KMS-11 (cell line): ENCODE results near the gene AGAP3.

Experiments used
- H2AFZ ChIP-seq: fragments of 200-600 bp; sonication (generic); 2 replicates; pipeline ENCODE4 v1.6.1; 2016; ENCODE audit warnings: antibody characterized with exemption, mixed run types, low read depth
- H3K27ac ChIP-seq: fragments of 200-600 bp; sonication (generic); 2 replicates; pipeline ENCODE4 v1.6.1; 2016; ENCODE audit warnings: mild to moderate bottlenecking, mixed run types
- H3K27me3 ChIP-seq: fragments of 200-600 bp; sonication (generic); 2 replicates; pipeline ENCODE4 v1.6.1; 2017; ENCODE audit warnings: mild to moderate bottlenecking, low read depth, mixed run types, moderate library complexity; ENCODE audit not compliant: insufficient read depth
- H3K36me3 ChIP-seq: fragments of 200-600 bp; sonication (generic); 2 replicates; pipeline ENCODE4 v1.6.1; 2017; ENCODE audit warnings: mild to moderate bottlenecking, mixed run types; ENCODE audit not compliant: insufficient read depth
- H3K4me1 ChIP-seq: fragments of 200-600 bp; sonication (generic); 2 replicates; pipeline ENCODE4 v1.6.1; 2016; ENCODE audit warnings: mild to moderate bottlenecking, low read depth, mixed run types; ENCODE audit not compliant: poor library complexity, severe bottlenecking
- H3K4me2 ChIP-seq: fragments of 200-600 bp; sonication (generic); 2 replicates; pipeline ENCODE4 v1.7.0; 2016; ENCODE audit warnings: mild to moderate bottlenecking, mixed run types
- H3K4me3 ChIP-seq: fragments of 200-600 bp; sonication (generic); IDR thresholded peaks from 2 replicates; pipeline ENCODE4 v1.6.1; 2017; ENCODE audit warnings: low read depth, low read length, mixed read lengths; ENCODE audit not compliant: insufficient read depth
- H3K79me2 ChIP-seq: fragments of 200-600 bp; sonication (generic); 2 replicates; pipeline ENCODE4 v1.6.1; 2016; ENCODE audit warnings: low read depth, mixed run types; ENCODE audit not compliant: insufficient read depth
- H3K9ac ChIP-seq: fragments of 200-600 bp; sonication (generic); 2 replicates; pipeline ENCODE4 v1.6.1; 2016; ENCODE audit warnings: mild to moderate bottlenecking, mixed run types
- H4K20me1 ChIP-seq: fragments of 200-600 bp; sonication (generic); 2 replicates; pipeline ENCODE4 v1.6.1; 2016; ENCODE audit warnings: mild to moderate bottlenecking, mixed run types; ENCODE audit not compliant: insufficient read depth
- TF ChIP-seq, protein P1 (sequence below): fragments of 200-600 bp; sonication (generic); conservative IDR thresholded peaks from 2 replicates; pipeline ENCODE4 v1.6.1; 2017; ENCODE audit warnings: low read depth, mild to moderate bottlenecking, antibody characterized with exemption, low read length, moderate library complexity, mixed read lengths

Gene AGAP3

GRCh38 chr7:151177310-151177709, 91.0 kb downstream of the AGAP3 start:
- H3K4me1 ChIP-seq, result peaks cover 1% of the 10 kb centered on the region
- H2AFZ ChIP-seq, result no peak overlapping the region
- peaks cover 60% of the 10 kb centered on the region for H3K27me3 ChIP-seq
- H3K9ac ChIP-seq, result no peak overlapping the region
- H3K27ac ChIP-seq, result no peak overlapping the region
- H3K4me3 ChIP-seq, result no peak overlapping the region
- no peaks in the 10 kb centered on the region for H4K20me1 ChIP-seq
- TF ChIP-seq, protein P1, sequence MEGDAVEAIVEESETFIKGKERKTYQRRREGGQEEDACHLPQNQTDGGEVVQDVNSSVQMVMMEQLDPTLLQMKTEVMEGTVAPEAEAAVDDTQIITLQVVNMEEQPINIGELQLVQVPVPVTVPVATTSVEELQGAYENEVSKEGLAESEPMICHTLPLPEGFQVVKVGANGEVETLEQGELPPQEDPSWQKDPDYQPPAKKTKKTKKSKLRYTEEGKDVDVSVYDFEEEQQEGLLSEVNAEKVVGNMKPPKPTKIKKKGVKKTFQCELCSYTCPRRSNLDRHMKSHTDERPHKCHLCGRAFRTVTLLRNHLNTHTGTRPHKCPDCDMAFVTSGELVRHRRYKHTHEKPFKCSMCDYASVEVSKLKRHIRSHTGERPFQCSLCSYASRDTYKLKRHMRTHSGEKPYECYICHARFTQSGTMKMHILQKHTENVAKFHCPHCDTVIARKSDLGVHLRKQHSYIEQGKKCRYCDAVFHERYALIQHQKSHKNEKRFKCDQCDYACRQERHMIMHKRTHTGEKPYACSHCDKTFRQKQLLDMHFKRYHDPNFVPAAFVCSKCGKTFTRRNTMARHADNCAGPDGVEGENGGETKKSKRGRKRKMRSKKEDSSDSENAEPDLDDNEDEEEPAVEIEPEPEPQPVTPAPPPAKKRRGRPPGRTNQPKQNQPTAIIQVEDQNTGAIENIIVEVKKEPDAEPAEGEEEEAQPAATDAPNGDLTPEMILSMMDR, result no peak
- no peaks in the 10 kb centered on the region for H3K79me2 ChIP-seq
- H3K36me3 ChIP-seq, result no peaks in the 10 kb centered on the region
- H3K4me2 ChIP-seq, result no peak overlapping the region

- TF ChIP-seq, protein P1, result no peak
- no peak overlapping the region for H3K4me3 ChIP-seq
- H3K79me2 ChIP-seq, result no peaks in the 10 kb centered on the region
- H3K4me1 ChIP-seq, result no peaks in the 10 kb centered on the region
- no peaks in the 10 kb centered on the region for H4K20me1 ChIP-seq
- H3K27ac ChIP-seq, result no peak overlapping the region
- H3K9ac ChIP-seq, result no peak overlapping the region
- H2AFZ ChIP-seq, result no peak overlapping the region
- H3K36me3 ChIP-seq, result no peaks in the 10 kb centered on the region
- peaks cover 64% of the 10 kb centered on the region for H3K27me3 ChIP-seq
- no peak overlapping the region for H3K4me2 ChIP-seq
These were observed 92.0 kb downstream of the AGAP3 start for GRCh38 chr7:151178236-151178635.

- TF ChIP-seq, protein P1, result no peak
- H3K4me1 ChIP-seq, result no peaks in the 10 kb centered on the region
- H3K4me3 ChIP-seq, result no peak overlapping the region
- no peak overlapping the region for H3K4me2 ChIP-seq
- no peak overlapping the region for H2AFZ ChIP-seq
- no peaks in the 10 kb centered on the region for H3K79me2 ChIP-seq
- H3K27me3 ChIP-seq, result peaks cover 64% of the 10 kb centered on the region
- H3K36me3 ChIP-seq, result no peaks in the 10 kb centered on the region
- H3K27ac ChIP-seq, result no peak overlapping the region
- H4K20me1 ChIP-seq, result no peaks in the 10 kb centered on the region
- H3K9ac ChIP-seq, result no peak overlapping the region
These were observed 92.6 kb downstream of the AGAP3 start for GRCh38 chr7:151178831-151179230.

- no peak overlapping the region for H3K4me3 ChIP-seq
- peaks cover 64% of the 10 kb centered on the region for H3K27me3 ChIP-seq
- H3K9ac ChIP-seq, result no peak overlapping the region
- no peak overlapping the region for H3K4me2 ChIP-seq
- no peaks in the 10 kb centered on the region for H4K20me1 ChIP-seq
- no peak overlapping the region for H2AFZ ChIP-seq
- no peaks in the 10 kb centered on the region for H3K4me1 ChIP-seq
- no peaks in the 10 kb centered on the region for H3K79me2 ChIP-seq
- no peaks in the 10 kb centered on the region for H3K36me3 ChIP-seq
- TF ChIP-seq, protein P1, result no peak
- H3K27ac ChIP-seq, result no peak overlapping the region
These were observed 93.1 kb downstream of the AGAP3 start for GRCh38 chr7:151179287-151179860.
